Head of caudate nucleus (tissue), 42 donors: ENCODE measurements around the gene VPS35L.

ENCODE experiments used
- DNase-seq, 42 donors: peaks; one replicate each; pipeline versions ENCODE4 v3.0.0 to v3.0.0-alpha.2; 2020 to 2021; ENCODE audit warnings: mixed read lengths in 7 of 42
- intact Hi-C: fragments of 100-400 bp; cut with DNase I; formaldehyde crosslinking; loops from one replicate; pipeline ENCODE4 v1.15.0; 2022

The VPS35L gene

DNA sequence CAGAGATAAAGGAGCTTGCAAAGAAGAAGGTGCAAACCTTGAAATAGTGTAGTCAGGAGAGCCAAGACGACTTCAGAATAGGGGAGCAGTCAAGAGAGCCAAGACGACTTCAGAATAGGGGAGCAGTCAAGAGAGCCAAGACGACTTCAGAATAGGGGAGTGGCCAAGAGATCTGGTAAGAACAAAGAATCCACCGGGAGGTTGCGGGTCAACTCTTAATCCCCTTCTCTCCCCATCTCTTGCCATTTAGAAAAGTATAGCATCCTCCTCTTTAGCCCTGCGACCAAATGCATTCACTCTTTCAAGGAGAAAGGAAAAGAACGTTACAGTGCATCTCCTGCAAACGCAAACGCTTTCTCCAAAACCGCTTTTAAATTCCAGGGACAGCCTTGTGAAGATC is 161.8 kb downstream of the VPS35L start:
- no peak for DNase-seq
- intact Hi-C loops = loop anchor here (5.0 kb wide), 1 partner anchor 165 kb away; the partner anchor contains the start of gene GPRC5B

DNA sequence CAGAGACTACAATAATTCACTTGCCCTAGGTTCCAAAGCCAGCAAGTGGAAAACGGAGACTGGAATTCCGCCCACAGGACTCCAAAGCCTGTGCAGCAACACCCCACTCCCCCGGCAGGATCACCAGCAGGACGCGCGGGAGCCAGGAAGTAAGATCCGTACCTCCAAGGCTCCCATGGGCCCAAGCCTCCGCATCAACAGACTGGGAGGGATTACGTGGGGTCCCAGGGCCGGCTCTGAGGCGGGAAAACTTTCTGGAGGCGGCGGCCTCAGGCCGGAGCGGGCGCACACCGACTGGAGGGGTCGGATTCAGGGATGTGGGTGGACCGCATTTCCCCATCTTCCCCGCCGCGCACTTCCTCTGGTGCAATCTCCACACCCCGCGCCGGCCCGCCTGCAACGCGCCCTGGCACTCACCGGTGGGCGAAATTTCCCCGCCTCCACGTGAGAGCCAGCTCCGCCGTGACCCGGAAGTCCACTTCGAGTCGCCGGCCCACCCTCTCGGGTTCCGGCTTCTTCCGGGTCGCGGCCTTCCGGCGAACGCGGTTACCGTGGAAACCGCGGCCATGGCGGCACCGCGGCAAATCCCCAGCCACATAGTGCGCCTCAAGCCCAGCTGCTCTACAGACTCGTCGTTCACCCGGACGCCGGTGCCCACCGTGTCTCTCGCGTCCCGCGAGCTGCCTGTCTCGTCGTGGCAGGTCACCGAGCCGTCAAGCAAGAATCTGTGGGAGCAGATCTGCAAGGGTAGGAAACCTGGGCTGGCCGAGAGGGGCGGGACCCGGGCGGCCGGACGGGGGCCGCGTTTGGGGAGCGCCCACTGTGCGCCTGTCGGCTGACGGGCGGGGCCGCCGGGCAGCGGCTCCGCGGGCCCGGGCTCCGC is 162.5 kb downstream of the VPS35L start, which contains the start of the genes IQCK and KNOP1:
TSS of gene IQCK (plus strand) at position 531 of the 883 bp plus-strand sequence. CDS start at position 567, 36 bp downstream.
TSS of gene KNOP1 (minus strand) at position 487 of the 883 bp plus-strand sequence. CDS start 3,192 bp downstream, outside the sequence.
- DNase-seq = peak; percentile 72 to 95 (median 90)
- intact Hi-C loops = loop anchor here (5.0 kb wide), 1 partner anchor 164 kb away; the partner anchor contains the start of gene GPRC5B

DNA sequence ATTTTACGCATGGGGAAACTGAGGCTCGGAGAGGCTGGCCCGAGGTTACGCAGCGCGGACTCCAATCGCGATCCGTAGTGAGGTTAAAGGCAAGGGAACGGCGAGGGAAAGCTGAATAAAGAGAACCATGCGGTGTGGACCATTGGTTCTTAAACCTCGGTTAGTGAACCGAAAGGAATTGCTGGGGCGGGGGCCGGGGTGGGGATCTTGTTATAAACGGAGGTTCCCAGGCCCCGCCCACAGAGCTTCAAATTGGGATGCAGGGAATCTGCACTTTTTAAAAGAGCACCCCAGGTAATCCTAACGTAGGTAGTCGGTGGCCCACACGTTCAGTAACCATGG is 163.1 kb downstream of the VPS35L start:
- intact Hi-C loops = loop anchor here (5.0 kb wide), 1 partner anchor 164 kb away; the partner anchor contains the start of gene GPRC5B
- DNase-seq = peak in 31 of 42 donors; percentile 24 to 73 (median 45)

DNA sequence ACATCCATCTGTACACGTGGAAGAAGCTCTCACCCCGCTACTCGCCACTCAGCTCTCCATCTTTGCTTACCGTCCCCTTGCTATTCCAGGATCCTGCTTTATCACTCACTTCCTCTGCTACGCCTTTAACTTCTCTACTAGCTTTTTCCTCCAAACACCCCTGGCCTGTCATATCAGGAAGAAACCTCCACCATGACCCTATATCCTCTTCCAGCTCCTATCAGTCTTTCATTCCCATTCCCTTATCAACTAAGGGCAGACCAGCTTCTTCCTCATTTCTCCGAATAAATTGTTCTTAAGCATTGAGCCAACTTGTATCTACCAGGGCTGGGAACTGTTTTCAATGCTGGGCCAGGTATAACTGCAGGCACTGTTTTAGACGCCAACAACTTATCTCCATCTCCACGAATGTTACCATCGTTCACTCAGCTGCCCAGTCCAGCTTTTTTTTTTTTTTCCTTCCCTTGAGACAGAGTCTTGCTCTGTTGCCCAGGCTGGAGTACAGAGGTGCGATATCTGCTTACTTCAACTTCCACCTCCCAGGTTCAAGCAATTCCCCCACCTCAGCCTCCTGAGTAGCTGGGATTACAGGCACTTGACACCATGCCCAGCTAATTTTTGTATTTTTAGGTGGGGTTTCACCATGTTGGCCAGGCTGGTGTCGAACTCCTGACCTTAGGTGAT is 166.9 kb downstream of the VPS35L start:
- intact Hi-C loops = no loop called here
- no peak for DNase-seq

DNA sequence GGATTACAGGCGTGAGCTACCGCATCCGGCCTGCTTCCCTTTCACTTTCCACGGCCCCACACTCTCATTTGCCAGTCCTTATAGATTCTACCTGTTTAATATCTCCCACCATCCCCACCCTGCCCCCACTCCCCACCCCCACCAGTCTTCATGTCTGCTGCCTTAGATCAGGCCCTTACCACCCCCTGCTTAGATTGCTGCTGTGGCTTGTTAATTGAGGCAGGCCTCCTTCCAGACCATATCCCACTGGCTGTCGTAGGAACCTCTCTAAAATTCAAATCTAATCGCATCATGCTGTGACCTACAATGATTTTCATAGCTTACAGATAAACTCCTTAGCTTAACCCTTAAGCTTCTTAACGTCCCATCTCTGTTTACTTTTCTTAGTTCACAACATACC is 167.5 kb downstream of the VPS35L start:
- DNase-seq = no peak
- intact Hi-C loops = no loop called here

DNA sequence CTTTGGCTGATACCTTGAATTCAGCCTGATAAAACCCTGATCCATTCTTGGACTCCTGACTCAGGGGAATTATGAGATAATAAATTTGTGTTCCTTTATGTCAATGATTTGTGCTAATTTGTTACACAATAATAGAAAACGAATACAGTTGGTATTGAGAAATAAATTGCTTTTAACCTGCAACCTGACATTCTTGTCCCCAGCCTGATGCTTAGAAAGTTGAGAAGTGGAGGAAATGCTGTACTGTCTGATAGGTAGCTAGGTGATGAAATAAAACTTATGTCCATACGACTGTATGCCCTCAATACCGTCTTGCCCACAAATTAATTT is 173.1 kb downstream of the VPS35L start:
- intact Hi-C loops = no loop called here
- no peak for DNase-seq

DNA sequence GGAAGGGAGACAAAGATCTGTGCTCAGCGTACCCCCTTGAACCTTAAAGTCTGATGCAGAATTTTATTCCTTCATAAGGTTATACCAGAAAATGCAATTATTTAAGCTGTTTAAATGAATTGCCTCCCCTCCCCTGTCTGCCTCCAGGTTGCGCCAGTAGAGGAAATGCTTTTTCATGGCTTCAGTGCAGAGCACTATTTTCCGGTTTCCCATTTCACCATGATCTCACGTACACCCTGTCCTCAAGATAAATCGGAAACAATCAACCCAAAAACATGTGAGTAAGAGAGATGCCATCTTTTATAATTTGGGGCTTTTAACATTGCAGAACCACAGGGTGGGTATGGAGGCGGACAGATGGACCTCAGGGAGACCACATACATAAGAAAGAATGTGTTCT is 178.0 kb downstream of the VPS35L start:
- intact Hi-C loops = no loop called here
- no peak for DNase-seq

DNA sequence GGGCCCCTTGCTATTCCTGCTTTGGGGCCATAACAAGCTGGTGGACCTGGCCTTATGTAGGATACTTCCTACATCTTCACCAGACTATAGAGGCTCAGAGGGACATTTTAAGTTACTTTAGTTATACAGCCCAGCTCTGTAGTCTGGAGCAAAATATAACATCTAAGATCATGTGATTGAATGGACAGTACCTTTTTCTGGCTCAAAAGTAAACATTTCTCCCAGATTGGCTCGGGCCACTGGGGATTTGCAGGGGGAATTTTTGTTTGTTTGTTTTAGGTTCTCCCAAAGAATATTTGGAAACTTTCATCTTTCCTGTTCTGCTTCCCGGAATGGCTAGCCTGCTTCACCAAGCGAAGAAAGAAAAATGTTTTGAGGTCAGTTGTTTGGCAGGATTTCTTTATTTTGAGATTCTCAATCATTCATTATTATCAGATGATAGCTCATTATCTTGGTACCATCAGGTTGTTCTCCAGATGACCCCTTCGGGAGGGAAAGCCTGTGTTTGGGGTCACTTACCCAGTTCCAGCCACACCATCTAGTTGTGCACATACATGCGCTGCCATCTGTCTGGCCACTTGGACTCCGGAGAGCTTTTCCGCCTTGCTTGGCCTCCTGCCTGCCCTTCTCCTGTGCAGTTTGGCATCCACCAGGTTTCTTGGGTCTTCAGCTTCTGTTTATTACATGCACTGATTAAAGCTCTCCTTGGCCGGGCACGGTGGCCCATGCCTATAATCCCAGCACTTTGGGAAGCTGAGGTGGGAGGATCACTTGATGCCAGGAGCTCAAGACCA is 179.8 kb downstream of the VPS35L start:
- peak in 10 of 42 donors; percentile 28 to 55 (median 35) for DNase-seq
- intact Hi-C loops = no loop called here

DNA sequence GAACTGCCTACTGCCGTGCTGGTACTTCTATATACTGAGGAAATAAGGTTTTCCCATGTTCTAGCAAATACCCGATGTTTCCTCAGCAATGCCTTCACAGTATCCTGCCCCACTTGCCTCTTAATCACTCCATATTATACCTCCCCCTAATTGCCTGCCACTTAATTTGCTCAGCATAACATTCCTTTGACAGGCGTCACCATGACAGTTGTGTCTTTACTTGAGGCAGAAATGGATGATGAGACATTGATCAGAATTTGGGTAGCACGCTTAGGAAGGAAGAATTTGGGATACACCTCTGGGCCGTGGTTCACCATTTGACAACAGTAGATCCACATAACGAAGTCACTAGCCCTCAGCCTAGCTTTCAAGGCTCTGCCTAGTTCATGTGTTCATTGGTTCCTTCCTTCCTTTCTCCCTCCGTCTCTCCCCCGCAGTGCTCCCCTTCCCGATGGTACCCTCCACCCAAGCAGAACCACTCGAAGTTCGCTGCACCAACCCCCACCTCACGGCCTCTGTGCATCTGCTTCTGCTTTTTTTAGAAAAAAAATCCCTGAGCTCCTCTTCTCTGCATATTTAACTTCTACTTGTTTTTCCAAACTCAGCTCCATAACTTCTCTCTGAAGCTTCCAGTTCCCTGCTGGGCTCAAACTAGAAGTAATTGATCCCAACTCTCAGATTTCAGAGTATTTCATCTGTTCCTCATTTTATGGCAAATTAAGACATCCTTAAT is 182.0 kb downstream of the VPS35L start:
- DNase-seq = peak in 41 of 42 donors; percentile 8 to 82 (median 58)
- intact Hi-C loops = no loop called here

DNA sequence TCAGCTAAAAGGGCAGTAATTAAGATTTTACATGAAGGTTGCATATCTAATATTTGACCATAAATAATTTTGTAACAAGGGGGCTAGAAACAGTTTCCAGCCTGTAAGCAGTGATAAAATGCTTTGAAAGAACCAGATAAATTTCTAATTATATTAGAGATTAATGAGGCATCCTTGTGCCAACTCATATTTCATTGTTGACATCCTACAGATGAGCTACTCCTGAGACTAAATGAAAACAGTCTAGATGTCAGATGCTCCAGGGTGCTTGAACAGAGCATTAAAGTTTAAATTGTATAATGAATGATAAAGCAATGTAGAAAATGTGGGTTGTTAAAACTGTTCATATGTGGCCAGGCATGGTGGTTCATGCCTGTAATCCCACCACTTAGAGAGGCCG is 185.9 kb downstream of the VPS35L start:
- DNase-seq = no peak
- intact Hi-C loops = no loop called here

DNA sequence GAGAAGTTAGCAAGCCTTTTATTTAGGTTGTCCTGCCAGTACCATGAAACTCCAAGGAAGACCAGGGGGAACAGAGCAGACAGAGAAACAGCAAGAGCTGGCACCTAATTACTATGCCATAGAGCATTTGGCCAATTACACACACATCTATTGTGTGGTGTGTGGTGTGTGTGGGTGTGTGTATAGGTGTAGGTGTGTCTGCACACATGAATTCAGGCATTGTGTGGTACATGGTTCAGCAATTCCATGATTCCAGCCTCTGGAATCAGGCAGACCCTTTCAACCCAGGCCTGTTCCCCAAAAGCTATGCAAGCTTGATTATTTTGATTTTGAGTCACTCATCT is 188.3 kb downstream of the VPS35L start:
- DNase-seq = no peak
- intact Hi-C loops = no loop called here

DNA sequence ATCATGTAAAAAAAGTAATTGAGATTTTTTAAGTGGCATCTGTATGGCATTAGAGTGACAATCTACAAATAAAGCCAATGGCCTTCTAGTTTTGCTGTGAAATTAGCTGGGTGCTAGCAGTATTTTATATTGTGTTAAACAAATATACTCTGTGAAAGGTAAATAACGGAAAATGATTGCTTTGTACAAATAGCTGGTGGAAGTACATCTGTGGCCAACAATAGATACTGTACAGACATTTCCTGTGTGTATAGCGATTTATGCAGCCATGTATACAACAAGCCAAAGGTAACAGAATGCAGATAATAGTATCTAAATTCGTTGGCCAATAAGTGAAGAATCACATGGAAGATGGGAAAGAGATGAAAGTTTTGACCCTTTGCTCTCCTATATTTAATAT is 189.2 kb downstream of the VPS35L start:
- intact Hi-C loops = no loop called here
- DNase-seq = no peak

DNA sequence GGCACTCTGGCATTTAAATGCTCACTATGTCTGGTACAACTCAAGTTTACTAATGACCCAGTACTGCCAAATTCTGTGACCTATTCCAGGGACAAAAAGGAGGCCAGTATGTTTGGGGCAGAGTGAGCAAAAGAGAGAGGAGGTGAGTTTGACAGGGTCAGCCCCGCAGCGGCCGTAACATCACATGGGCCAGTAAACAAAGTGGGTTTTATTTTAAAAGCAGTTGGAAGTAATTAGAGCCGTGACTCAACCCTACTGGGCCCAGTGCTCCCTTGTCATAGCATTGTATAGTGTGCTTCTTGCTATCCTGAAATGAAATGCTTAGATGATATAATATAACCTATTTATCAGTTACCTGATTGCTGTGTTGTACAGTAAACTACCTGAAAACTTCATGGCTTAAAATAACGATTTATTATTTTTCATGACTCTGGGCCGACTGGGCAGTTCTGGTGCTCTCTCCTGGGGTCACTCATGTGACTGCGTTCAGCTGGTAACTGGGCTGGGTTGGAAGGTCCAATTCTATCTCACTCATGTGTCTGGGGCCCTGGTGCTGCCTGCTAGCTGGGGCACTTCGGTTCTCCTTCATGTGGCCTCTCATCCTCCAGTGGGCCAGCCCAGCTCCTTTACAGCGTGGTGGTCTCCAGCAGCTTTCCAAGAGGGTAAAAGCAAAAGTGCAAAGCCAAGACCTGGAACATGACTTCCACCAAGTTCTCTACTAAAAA is 189.9 kb downstream of the VPS35L start:
- peak in 11 of 42 donors; percentile 12 to 68 (median 27) for DNase-seq
- intact Hi-C loops = no loop called here

DNA sequence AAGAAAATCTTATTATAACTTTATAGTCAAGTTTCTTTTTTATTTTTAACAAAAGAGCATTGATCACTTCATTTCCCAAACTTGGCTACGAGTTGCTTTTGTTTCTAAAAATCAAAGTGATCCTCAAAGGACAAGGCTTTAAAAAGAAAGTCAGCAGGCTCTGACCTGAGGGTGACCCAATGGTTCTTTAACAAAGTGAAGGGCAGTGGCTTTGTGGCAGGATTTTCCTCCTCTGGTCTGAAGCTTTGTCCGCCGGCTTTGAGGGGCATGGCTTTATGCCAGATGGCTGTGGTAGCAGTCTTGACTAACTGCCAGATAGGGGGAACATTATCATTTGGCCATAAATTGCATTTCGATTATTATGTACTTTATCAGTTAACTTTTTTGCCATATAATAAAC is 191.1 kb downstream of the VPS35L start:
- peak in 2 of 42 donors; percentile 25 to 61 for DNase-seq

DNA sequence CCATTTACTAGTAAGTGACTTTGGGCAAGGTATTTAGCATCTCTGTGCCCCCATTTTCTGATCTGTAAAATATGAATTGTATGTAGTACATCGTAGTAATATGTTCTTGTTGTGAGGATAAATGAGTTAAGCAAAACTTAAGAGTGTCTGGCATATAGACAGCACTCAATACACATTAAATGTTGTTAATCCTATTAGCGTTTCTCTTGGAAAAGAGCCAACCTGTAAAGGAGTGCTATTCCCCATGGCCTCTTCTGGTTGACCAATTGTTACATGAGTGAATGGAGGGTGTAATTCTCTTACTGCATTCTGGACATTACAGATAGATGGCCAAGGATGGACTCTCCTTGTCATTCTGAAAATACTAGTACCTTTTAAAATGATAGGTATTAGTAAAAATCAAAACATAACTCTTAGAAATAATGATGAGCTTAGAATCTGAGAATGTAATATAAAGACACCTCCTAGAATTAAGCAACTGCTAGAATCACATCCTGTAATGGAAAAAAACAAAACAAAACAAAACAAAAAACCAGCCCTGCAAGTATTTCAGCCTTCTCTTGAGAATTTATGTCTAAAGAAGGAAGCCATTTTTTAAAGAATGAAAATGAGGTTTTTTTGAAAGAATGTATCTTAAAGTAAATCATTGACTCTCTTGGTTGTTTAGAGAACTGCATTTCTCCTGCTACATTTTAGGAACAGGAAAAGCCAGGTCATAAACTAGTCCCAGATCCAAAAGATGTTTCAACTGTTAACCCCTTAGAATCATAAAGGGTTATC is 193.1 kb downstream of the VPS35L start:
- DNase-seq = no peak
- intact Hi-C loops = no loop called here

More for the DNA sequence above, 191.1 kb downstream of the VPS35L start:
- intact Hi-C loops = no loop called here

DNA sequence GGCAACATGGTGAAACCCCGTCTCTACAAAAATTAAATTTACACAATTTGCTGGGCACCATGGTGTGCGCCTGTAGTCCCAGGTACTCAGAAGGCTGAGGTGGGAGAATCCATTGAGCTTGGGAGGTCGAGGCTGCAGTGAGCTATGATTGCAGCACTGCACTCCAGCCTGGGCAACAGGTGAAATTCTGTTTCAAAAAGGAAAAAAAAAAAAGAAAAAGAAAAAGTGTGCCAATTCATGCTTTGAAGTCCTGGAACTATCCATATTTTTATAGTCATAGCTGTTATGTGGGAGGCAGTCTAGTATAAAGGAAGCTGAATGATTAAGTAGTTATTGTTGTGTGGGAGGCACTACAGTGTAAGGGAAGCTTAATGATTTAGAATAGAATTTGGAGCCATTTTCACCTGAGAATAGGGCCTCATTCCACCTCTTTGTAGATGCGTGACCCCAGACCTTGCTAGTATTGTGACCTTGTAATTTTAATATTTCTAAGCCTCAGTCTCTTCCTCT is 194.1 kb downstream of the VPS35L start:
- peak in 1 of 42 donors; percentile 19 for DNase-seq
- intact Hi-C loops = no loop called here
